ENCODE results near the gene MFRP.
"Not testable (repeated sequence)": the region's sequence is repeated elsewhere in the genome, so short reads cannot be mapped to it uniquely, and the experiment has no call there.

MFRP gene

DNA sequence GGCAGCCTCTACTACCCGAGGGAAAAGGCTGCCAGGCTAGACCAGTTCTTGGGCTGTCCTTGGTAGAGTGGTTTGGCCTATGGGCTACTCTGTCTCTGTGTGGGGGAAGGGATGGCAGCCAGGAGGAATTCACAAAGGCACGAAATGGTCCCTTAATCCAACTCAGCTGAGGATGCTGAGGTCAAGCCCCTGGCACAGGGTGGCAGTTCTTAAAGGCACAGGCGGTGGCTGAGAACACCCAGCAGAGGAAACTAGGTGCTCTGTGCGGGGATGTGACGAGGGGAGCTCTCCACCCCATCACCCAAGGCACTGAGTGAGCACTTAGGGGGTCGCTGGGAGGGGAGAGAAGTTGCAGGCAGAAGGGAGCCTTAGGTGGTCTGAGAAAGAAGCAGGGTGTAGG is at the start of gene MFRP:
MFRP (minus strand) TSS at position 101 of the 400 bp plus-strand sequence. CDS start 192 bp downstream, outside the sequence.
- no peak for DNase-seq

DNA sequence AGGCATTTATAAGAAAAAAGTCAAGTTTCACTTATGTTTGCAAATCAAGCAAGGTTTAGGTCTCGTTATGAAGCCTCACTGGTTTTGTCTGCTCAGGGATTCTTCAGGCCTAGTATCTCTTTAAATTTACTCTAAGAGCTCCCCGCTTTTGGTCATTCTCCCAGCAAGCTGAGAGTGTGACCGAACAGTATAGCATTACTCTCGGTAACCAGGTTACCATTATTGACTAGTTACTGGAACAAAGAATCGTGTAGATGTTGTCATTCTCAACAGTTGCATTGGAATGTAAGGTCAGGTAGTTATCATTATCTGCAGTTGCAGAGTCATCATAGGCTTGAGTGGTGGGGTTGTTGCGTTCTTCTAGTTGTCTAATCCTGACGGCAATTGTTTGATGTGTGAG is 44.8 kb upstream of the MFRP start:
- DNase-seq, result no peak

DNA sequence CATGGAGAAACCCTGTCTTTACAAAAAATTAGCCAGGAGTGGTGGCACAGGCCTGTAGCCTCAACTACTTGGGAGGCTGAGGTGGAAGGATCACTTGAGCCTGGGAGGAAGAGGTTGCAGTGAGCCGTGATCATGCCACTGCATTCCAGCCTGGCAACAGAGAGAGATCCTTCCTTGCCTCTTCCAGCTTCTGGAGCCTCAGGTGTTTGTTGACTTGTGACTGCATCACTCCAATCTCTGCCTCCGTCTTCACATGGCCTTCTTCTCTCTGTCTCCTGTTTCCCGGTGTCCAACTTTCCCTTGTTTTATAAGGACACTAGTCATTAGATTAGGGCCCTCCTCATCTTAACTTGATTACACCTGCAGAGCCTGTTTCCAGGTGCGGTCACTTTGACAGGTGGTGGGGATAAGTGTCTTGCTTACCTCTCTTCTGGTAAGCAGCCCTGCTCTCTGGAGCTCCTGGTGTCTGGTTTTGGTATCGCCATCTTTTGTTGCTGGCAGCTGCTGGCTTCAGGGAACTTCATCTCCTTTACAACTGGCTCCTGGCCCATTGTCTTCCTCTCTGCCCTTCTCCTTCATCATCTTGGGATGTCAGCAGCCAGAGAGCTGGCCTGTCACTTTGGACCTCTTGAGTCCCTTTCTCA is 43.2 kb upstream of the MFRP start:
- no peak for DNase-seq

DNA sequence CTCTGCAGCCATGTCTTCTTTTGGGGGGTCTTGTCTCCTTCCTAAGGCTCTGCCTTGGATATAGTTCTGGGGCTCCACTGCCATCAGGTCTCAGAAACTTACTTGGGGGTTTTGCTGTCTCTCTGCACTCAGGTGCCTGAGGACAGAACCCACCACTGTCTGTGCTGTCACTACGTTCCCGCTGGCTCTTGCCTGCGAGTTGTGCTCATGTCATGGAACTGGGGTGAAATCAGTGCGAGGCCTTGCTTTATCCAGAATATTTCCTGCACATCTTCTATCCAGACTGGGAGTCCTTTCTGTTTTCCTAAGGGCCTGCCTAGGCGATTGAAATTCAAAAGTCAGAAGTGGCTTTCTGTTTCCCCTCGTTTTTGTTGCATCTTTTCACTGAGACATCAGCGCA is 41.6 kb upstream of the MFRP start:
- DNase-seq, result no peak

DNA sequence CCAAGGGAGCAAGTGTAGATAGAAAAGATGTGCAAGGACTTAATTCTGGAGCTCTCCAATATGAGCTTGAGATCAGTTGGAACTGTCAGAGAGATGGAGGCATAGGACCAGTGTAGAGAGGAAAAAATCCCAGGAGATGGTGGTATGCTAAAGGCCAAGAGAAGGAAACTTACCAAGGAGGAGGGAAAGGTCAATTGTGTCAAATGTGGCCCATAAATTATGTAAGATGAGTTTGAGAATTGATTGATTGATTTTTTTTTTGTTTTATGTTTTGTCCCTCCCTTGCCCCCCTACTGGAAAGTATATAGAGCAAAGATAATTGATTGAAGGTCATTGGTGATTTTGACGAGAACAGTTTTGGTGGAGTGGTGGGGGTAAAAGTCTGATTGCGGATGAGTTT is 37.8 kb upstream of the MFRP start:
- no peak for DNase-seq

DNA sequence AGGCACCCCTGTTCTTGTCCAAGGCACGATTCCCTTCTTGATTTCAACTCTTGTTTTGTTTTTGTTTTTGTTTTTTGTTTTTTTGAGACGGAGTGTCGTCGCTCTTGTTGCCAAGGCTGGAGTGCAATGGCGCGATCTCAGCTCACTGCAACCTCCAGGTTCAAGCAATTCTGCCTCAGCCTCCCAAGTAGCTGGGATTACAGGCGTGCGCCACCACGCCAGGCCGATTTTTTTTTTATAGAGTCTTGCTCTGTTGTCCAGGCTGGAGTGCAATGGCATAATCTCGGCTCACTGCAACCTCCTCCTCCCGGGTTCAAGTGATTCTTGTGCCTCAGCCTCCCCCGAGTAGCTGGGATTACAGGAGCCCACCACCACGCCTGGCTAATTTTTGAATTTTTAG is 36.0 kb upstream of the MFRP start:
- DNase-seq, result not testable (repeated sequence)

DNA sequence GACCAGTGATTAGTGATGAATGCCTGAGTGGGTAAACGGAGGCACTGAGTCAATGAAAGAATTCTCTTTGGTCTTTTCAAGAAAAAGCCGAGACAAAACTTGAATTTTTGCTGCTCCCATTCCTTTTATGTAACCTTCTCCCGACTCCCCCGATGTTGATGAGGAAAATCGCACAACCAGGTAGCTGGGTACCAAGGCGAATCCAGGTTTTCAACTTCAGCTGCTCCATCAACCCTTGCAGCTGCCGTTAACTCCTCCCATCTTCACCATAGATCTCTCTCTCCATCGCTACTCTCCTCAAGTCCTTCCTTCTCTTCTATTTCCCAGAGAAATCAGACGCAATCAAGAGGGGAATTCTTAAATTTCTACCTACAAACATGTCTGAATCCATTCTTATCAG is 35.6 kb upstream of the MFRP start:
- no peak for DNase-seq

DNA sequence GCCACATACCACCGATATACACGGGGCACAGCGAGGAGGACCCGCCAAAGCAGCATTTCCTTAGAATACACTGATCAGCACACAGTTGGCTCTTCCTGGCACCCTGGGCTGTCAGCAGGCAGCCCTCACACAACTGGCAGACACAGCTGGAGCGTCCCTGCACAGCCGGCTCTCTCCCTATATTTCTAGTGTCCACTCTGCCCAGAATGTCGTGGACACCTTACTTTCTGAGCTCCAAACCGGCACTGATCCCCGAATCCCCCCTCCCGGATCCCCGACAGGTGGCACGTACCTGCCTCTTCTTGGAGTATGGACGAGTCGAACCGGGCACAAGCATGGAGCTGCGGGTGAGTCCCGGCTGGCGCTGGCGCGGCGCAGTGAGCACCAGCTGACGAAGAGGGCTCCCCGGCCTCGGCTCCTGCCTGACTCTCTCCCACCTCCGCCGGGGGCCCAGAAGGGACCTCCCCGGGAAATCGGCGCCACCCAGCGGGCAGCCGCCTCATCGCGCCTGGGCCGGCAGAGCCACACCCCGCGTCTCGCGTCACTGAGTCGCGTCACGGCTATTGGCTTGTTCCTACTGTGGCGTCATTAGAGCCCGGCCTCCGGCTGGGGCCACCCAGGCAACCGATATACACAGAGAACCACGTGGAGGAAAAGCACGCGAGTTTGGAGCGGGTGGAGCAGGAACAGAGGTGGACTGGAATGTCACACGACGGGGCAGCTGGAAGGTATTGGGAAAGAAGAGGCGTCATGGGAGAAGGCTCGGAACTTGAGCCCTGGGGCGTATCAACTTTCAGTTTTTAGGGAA is 34.9 kb upstream of the MFRP start, which contains the start of gene USP2:
USP2 (minus strand) TSS at position 510 of the 808 bp plus-strand sequence. CDS start 8,210 bp downstream, outside the sequence.
- DNase-seq, result peak; percentile 98

DNA sequence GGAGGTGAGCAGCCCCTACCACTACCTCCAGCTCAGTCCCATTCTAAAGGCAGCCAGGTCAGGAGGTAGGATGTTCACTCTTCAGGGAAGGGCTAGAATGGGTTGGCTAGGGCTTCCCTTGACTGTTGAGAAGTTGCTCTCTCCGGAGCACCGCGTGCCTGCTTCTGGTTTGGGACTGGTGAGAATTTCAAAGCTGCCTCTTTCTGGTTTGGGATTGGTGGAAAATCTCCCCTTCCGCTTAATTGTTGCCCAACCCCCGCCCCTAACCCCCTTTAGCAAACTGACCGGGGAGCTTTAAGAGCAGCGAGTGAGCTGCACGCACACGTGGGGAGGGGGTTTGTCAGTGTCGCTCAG is 34.3 kb upstream of the MFRP start:
- DNase-seq, result no peak

DNA sequence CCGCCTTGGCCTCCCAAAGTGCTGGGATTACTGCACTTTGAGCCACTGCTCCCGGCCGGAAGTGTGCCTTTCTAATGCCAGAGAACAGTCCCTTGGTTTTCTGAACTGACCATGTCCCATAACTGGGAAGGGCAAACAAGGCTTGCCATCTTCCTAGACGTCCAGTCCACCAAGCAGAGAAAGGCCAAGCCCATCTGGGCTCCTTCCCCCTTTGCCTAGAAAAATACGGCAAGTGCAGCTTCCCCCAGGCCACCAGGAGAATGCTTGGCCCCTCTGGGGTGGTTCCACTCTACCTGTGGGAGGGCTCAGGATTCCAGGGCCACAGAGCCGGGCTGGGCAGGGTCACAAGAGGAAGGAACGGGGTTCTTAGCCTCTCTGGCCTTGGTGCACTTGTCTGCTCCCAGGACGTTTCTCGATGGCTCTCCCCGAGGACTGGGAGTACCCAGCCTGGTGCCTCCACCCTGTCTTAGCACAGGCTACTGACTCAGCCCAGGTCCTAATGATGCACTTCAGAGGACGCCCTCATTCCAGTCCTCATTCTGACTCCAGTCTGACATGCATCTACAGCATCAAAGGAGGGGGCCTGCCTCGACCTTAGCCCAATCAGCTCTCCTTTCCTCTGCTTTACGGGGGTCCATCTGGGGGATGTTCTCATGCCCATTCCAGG is 33.8 kb upstream of the MFRP start:
- DNase-seq, result no peak

DNA sequence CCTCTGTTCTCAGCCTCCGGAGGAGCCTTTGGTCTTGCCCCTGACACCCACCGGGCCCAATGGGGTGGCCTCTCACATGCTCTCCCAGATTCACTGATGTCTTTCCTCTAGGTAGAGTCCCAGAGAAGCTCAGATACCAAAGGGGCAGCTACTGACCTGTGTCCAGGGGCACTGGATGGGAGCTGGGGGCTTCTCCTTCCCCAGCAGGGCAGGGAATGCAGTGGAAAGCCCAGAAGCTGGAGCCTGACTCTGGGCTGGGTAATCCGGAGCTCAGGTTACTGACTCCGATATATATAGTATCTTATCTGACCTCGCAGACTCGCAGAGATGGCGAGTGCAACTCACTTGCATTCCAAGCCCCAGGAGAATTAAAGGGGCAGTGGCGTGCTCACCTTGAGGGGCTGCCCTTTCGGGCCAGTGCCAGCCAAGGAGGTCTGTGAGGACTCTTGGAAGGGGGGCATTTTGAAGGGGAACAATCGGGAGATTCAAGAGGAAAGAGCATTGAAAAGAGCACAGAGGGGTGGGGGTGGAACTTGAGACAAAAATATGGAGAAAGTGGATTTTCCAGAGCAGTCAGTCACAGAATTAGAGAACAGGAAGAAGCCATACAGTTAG is 32.5 kb upstream of the MFRP start:
- no peak for DNase-seq

DNA sequence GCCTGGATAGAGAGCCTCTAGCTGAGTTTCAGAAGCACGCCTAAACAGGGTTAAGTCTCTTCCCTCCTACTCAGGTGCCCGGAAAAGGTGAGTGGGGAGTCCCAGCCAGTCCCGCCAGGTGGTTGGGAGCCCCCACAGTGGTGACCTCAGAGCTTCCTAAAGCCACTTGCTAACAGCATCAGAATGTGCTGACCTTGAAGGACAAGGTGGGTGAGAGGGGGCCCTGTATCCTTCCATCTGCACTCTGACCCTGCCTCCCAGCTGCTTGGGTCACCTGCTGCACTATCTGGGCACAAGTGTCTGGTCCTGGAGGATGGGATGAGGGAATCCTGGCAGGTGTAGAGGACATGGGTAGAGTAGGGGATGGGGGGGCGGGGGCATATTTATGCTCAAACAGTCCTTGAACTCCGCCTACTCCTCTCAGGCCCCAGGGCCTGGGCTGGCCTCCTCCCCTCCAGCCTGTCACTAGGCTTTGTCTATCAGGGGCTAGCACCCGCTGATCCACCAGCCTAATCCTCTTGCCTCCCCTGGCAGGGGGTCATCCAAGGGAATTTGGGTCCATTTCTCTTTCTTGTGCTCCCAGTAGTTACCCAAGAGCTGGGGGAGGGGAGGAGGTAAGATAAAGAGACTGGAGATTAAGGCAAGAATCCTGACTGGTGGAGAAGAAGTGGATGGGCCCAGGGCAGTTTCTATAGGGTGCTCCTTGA is 31.6 kb upstream of the MFRP start:
- DNase-seq, result no peak

DNA sequence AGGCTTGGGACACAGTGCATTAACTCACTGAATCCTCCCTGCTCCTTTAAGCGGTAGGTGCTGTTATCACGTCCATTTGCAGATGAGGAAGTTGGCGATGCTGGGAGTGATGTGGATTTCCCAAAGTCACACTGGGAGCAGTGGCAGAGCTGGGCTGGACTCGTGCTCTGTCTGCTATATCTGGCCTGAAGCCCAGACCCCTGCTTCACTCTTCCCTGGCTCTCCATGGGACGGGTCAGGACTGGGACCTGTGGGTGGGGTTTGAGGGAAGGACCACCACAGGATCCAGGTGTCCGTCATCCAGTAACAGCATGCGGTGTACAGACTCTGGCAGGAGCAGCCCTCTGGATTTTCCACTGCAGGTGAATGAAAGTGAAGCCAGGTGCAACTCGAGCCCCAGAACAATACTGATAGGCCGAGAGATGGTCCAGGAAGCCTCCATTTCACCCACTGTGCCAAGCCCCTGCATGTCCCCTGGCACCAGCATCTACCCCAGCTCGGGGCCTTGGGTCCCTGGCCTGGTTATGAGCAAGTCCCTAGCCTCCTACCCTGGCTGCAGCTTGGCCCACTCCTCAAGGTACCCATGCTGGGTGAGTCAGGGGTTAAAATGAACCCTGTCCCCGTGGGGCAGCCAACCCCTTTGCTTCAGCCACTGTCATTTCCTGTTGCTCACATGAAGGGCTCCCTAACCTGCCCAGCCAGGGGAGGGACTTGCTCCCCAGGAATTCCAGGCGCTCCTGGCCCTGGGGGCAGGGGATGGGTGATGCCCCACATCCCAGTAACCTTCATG is 30.8 kb upstream of the MFRP start:
- DNase-seq, result no peak

DNA sequence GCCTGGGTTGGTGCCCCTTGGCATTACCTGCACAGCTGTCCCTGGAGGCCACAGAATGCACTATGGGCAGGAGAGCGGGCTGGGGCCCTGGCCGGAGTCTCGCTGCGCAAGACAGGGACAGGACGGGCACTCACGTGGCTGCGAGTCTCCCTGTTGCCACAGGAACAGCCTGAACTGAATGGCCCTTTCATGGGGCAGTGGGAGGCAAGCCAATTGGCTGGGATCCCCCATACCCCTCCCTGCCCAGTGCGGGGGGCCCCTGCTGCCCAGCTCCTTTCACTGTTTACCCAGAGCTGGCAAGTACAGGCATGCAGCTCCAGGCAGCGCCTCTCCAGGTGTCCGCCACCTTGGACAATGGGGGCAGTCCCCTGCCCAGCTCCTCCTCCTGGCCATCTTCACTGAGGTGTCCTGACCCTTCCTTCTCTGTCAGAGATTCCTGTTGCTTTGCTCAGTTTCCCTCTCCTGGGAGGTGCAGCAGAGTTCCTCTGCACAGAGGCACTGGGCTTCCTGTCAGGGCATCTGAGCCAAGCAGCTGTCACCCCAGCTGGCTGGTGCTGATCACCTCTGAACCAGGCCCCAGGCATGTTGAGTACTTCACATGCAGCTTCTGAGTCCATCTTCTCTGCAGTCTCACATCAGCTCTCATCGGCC is 29.8 kb upstream of the MFRP start:
- DNase-seq, result peak; percentile 84

DNA sequence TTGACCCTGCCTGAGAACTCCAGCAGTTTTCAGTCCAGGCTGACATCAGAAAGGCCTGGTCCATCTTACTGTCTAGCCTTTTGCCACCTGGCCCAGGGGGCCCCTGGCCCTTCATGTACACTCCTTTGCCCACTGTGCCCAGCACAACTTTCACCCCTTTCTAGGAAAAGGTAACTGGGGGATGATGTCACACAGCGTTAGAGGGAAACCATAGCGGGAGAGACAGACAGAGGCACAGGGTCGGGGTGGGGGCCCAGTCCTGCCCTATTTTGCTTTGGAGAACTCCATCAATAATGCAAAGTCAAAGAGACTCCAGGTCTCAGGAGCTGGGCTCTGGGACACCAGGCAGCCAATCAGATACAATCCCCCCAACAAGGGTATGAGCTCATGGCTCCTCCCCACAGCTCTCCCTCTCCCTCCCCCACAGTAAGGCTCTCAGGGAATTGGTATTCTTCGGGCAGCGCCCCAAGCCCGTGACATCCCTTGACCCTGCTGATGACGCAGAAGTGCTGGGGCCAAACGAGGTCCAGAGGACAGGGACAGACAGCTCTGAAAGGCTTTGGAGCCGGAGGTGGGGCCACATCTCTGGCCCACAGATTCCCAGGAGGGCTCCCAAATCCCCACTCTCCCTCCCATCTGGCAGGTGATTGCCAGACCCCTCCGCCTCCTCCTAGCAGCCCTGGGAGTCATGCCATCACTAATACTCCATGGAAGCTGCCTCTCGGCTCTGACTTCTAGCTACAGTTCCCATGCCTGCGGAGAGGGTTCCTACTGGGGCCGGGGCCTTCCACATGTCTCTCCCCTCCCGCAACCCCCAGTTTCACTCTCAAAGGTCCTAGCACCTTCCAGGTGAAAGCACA is 29.1 kb upstream of the MFRP start:
- peak; percentile 75 for DNase-seq

DNA sequence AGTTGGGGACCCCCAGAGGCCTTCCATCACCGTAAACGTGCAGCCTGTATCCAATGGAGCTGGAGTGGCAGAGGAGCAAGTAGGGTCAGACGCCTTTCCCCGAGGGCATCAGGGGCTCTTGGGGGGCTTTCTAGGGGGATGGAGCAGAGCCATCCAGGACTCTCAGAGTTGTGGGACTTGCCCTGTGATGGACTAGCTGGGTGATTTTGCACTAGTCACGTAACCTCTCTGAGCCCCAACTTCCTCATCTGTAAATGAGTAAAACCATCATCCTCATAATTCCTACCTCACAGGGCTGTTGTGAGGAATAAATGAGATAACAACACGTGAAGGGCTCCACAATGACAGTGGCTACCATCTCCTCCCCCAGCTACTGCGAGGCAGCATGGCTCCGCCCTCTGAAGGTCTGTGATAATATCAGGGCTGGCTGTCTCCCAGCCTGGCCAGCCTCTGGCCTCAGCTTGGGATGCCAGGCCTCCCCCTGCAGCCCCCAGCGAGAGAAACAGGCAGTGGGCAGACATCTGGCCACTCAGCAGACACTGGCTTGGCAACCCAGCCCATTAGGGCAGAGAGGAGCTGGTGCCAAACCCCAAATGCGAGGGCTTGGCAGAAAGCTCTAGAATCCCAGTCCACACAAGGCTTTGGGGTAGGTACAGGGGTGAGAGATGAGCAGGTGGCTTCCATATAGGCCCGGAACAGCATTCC is 28.3 kb upstream of the MFRP start:
- DNase-seq, result peak; percentile 58

DNA sequence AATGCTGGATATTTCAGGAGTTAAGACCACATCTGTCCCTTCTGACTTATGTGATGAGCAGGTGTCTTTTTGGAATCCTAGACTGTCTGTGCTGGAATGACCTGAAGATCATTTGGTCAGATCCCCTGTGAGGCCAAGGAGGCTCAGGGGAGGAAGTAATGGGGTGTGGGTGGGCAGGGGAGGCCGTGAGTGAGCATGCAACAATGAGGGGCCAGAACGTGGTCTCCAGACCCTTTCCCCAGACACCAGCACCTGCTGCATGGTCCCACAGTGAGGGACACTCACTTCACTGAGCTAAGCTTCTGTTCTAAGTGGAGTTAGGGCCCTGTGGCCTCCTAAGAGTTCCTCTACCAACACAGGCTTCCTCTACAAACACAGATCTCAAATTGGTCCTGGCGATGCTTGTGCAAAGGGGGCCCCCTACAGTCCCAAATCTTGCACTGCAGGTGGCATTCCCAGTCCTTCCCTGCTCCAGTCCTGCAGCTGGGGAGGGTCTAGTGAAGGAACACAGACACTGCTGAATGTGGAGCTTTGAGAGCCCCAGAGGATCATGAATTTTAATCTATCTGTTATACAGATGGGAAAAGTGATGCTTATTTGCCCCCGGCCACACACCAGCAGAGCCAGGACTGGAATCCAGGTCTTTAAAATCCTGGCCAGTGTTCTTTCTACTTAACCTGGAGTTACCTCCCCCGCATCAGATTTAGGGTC is 27.6 kb upstream of the MFRP start:
- DNase-seq, result peak; percentile 89

DNA sequence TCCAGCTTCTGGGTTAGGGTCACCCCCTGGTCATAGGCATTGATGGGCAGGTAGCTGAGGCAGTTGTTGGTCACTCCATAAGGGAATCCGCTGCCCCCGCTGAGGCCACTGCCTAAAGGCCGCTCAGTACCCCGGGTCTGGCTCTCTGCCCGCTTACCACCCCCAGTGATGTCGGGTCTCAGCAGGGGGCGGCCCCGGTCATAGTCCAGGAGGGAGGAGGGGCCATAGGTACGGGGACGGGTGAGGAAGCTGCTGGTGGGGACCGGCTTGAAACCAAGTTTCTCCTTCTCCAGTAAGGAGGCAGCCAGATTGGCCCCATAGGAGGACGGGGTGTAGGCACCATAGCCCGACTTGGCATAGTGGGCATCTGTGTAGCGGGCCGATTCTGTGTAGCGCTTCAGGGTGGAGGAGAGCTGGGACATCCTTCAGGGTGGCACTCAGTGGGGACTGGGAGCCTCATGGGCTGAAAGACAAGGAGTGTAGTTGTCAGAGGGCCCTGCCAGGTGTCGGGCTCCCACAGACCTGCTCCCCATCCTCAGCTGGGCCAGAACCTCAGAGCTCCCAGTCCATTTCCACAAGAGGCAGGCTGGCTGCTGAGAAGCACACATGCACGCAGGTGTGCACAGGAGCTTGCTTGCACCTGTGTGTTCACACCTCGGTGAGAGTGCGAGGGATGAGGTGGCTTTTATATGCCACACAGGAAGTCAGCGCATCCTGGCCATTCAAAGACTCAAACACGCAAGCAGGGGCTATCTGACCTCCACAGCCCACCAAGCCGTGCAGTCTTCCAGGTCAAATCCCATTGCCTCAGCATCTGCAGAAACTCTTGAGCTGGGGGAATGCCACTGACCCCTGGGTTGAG is 26.8 kb upstream of the MFRP start:
- no peak for DNase-seq

All from right hindlimb (tissue), 1 donor.